G401 (cell line): ENCODE data around the gene HOXC9. TPM values are rescaled to one million over a fixed set of nuclear protein-coding genes. Genes with fewer than 3 reads are reported as not detected.

ENCODE experiments used
- DNase-seq: peaks from one replicate; pipeline ENCODE4 v3.0.0-alpha.2; 2015; ENCODE audit warnings: low spot score
- in situ Hi-C: cut with HindIII; loops from 2 replicates; pipeline ENCODE4 v1.10.0; 2016; ENCODE audit warnings: low sequenced_read_pairs, mixed read lengths
- total RNA-seq: library from RNA; depleted of rRNA; stranded (reverse); fragments of >200 nt; shearing (Covaris generic); gene quantifications from 2 replicates; pipeline ENCODE4 v1.2.3, GENCODE V29; 2014

Gene HOXC9
- total RNA-seq, 1 experiment from 2014 or later, result 18.7 TPM

GRCh38 chr12:54030889-54031471 lies 31.0 kb downstream of the HOXC9 start:
- DNase-seq, result no peak
- in situ Hi-C loops, result no loop called here

GRCh38 chr12:54031480-54031879 lies 31.5 kb downstream of the HOXC9 start:
- in situ Hi-C loops, result no loop called here
- no peak for DNase-seq

- no peak for DNase-seq
- in situ Hi-C loops, result no loop called here
Observed at GRCh38 chr12:54032086-54032619, 32.2 kb downstream of the HOXC9 start.

- in situ Hi-C loops, result no loop called here
- peak; percentile 77 for DNase-seq
Observed at GRCh38 chr12:54032627-54033100, 32.7 kb downstream of the HOXC9 start, which contains the start of gene HOXC5. Gene HOXC5, plus strand, starts transcription at chr12:54033050. Its CDS starts 73 bp downstream, at chr12:54033123.

- in situ Hi-C loops, result no loop called here
Observed at GRCh38 chr12:54033106-54033979, 33.4 kb downstream of the HOXC9 start.

GRCh38 chr12:54033980-54034784 lies 34.2 kb downstream of the HOXC9 start:
- in situ Hi-C loops, result no loop called here
- no peak for DNase-seq

More at GRCh38 chr12:54033106-54033979, 33.4 kb downstream of the HOXC9 start:
- DNase-seq, result no peak

- in situ Hi-C loops, result no loop called here
- no peak for DNase-seq
Observed at GRCh38 chr12:54034785-54035310, 34.9 kb downstream of the HOXC9 start.

- no peak for DNase-seq
- in situ Hi-C loops, result no loop called here
Observed at GRCh38 chr12:54035568-54036264, 35.8 kb downstream of the HOXC9 start.

- in situ Hi-C loops, result no loop called here
- no peak for DNase-seq
Observed at GRCh38 chr12:54036620-54037359, 36.8 kb downstream of the HOXC9 start.

GRCh38 chr12:54037360-54038283 lies 37.7 kb downstream of the HOXC9 start:
- in situ Hi-C loops, result no loop called here
- DNase-seq, result no peak

- in situ Hi-C loops, result no loop called here
- DNase-seq, result no peak
Observed at GRCh38 chr12:54038284-54038870, 38.4 kb downstream of the HOXC9 start.

GRCh38 chr12:54038871-54039414 lies 39.0 kb downstream of the HOXC9 start:
- no peak for DNase-seq
- in situ Hi-C loops, result no loop called here

GRCh38 chr12:54039417-54040147 lies 39.6 kb downstream of the HOXC9 start:
- DNase-seq, result no peak
- in situ Hi-C loops, result no loop called here

GRCh38 chr12:54040148-54040494 lies 40.2 kb downstream of the HOXC9 start:
- in situ Hi-C loops, result no loop called here
- no peak for DNase-seq

- in situ Hi-C loops, result no loop called here
- DNase-seq, result no peak
Observed at GRCh38 chr12:54040648-54041047, 40.7 kb downstream of the HOXC9 start.
